SK-N-MC (cell line): ENCODE measurements around the gene OTUD3.

Experiments used
- EZH2 ChIP-seq: fragments of 200-600 bp; sonication (generic); IDR thresholded peaks from one replicate; pipeline ENCODE4 v1.6.1; 2017; ENCODE audit warnings: antibody characterized with exemption
- FOXP2 ChIP-seq: optimal IDR thresholded peaks from 2 replicates; pipeline ENCODE3; 2011; ENCODE audit warnings: mild to moderate bottlenecking, moderate library complexity; ENCODE audit not compliant: insufficient read depth; ENCODE audit errors: extremely low read length, control extremely low read depth
- POLR2AphosphoS5 ChIP-seq: IDR thresholded peaks from 2 replicates; pipeline ENCODE4 v1.6.1; 2012; ENCODE audit warnings: mild to moderate bottlenecking, low read depth, low read length, borderline replicate concordance

DNA sequence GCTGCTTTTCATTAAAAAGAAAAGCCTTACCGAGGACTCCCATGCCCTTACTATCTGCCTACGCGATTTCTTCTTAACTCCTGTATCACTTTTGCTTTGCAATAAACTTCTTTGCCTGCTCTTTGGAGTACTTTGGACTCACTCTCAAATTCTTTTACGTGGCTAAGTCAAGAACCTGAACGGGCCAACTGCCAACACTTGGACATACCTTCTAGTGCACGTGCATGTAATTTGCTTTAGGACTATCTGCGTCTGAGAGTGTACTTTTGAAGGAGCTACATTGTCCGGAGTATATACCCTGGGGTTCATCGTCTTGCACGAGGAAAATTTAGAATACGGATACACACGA lies 3.6 kb upstream of the OTUD3 start:
- TF ChIP-seq EZH2 (no peak), POLR2AphosphoS5 (no peak), FOXP2 (no peak)
